Dendritic cell treated with granulocyte-macrophage colony-stimulating factor and Interleukin-4, amounts not matched to agents 40 ng/mL and 50 ng/mL, for 4 days (primary cell): ENCODE measurements around the gene PROM1.

Experiments
- H3K27ac Mint-ChIP-seq: one replicate; pipeline ENCODE4 v1.8.0; 2022; ENCODE audit warnings: mild to moderate bottlenecking, mixed read lengths
- H3K27me3 Mint-ChIP-seq: one replicate; pipeline ENCODE4 v1.8.0; 2022; ENCODE audit warnings: mild to moderate bottlenecking, mixed read lengths
- H3K36me3 Mint-ChIP-seq: one replicate; pipeline ENCODE4 v1.8.0; 2022; ENCODE audit warnings: low read depth, mixed read lengths
- H3K4me1 Mint-ChIP-seq: one replicate; pipeline ENCODE4 v1.8.0; 2022; ENCODE audit warnings: low read depth, mixed read lengths
- H3K4me3 Mint-ChIP-seq: one replicate; pipeline ENCODE4 v1.8.0; 2022; ENCODE audit warnings: mild to moderate bottlenecking, moderate library complexity, mixed read lengths
- H3K9me3 Mint-ChIP-seq: one replicate; pipeline ENCODE4 v1.8.0; 2022; ENCODE audit warnings: mixed read lengths
- intact Hi-C: fragments of 100-400 bp; cut with micrococcal nuclease; formaldehyde crosslinking; loops from one replicate; pipeline ENCODE4 v1.15.0; 2022

PROM1 gene

GRCh38 chr4:15936495-15936894 is 147.3 kb downstream of the PROM1 start:
- no peaks in the 10 kb centered on the region for H3K4me1 Mint-ChIP-seq
- H3K36me3 Mint-ChIP-seq = no peaks in the 10 kb centered on the region
- intact Hi-C loops = no loop called here
- H3K4me3 Mint-ChIP-seq = no peak overlapping the region
- H3K27ac Mint-ChIP-seq = no peak overlapping the region
- no peaks in the 10 kb centered on the region for H3K27me3 Mint-ChIP-seq
- H3K9me3 Mint-ChIP-seq = no peaks in the 10 kb centered on the region

DNA sequence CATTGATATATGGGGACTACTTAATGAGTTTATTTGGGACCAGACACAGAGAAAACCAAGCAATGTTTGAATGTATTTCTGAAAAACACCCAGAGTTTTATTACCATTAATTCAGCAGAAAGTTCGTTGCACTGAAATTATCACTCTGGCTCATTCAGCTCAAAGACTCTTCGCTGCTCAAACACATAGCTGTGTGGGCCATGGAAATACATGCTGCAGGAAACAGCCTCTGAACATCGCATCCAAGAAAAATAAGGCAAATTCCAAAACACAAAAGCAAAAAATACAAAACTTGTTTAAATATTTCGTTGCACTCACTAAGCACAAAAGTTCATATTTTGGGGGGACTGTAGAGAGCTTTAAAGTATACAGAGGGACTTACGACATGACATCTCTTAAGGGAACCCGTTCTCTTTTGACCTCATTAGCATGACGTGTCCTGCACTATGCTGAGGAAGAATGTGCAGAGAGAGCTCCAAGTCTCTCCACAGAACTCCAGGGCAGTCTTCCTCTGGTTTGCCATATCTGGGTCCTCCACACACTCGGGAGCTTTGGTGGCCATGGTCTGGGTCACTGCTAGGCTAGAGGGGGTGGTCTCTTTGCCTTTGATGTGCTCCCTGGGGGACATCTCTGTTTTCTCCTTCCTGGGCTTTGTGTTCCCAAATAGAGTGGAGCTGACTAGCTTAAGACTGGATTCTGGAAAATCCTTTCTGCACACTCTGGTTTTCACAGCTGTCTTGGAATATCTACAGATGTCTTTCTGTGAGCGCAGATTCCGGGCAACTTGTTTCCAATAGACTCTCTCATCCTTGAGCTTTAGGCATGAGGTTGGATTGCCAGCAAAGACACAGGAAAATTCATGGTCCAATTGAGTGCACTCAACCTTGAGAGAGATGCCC is 148.1 kb downstream of the PROM1 start:
- Mint-ChIP-seq H3K27me3 (no peaks in the 10 kb centered on the region), H3K27ac (no peak overlapping the region), H3K4me1 (no peaks in the 10 kb centered on the region), H3K9me3 (no peaks in the 10 kb centered on the region), H3K4me3 (no peak overlapping the region), H3K36me3 (no peaks in the 10 kb centered on the region)
- intact Hi-C loops = no loop called here

GRCh38 chr4:15934259-15934658 is 149.6 kb downstream of the PROM1 start:
- Mint-ChIP-seq H3K36me3 (no peaks in the 10 kb centered on the region), H3K27ac (no peak overlapping the region), H3K27me3 (no peaks in the 10 kb centered on the region), H3K9me3 (no peaks in the 10 kb centered on the region), H3K4me1 (no peaks in the 10 kb centered on the region), H3K4me3 (no peak overlapping the region)
- intact Hi-C loops = no loop called here

DNA sequence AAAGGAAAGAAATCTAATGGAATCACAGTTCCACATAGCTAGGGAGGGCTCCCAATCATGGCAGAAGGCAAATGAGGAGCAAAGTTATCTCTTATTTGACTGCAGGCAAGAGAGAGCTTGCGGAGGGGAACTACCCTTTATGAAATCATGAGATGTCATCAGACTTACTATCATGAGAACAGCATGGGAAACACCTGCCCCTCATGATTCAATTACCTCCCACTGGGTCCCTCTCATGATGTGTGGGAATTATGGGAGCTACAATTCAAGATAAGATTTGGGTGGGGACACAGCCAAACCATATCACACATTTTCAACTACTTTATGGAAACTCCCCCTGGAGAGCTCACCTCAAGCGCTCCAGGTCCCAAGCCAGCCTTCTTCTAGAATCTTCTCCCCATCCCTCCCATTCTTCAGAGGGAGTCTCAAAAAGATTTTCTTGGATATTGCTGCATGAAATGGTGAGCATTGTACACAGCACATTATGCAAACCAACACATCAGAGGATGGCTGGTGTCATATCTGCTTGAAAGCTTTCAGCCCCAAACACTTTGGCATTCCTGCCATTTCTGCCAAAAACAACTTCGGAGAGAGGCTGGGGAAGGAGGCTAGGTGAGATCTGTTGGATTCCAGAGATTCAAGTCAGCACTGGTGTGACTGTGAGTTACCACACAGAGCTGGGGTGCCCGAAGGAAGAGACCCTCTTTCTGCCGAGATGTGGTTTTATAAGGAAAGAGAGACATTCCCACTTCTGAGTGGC is 152.2 kb downstream of the PROM1 start:
- no peaks in the 10 kb centered on the region for H3K4me1 Mint-ChIP-seq
- H3K36me3 Mint-ChIP-seq = no peaks in the 10 kb centered on the region
- H3K9me3 Mint-ChIP-seq = no peaks in the 10 kb centered on the region
- intact Hi-C loops = no loop called here
- H3K27ac Mint-ChIP-seq = no peak overlapping the region
- no peaks in the 10 kb centered on the region for H3K27me3 Mint-ChIP-seq
- no peak overlapping the region for H3K4me3 Mint-ChIP-seq

DNA sequence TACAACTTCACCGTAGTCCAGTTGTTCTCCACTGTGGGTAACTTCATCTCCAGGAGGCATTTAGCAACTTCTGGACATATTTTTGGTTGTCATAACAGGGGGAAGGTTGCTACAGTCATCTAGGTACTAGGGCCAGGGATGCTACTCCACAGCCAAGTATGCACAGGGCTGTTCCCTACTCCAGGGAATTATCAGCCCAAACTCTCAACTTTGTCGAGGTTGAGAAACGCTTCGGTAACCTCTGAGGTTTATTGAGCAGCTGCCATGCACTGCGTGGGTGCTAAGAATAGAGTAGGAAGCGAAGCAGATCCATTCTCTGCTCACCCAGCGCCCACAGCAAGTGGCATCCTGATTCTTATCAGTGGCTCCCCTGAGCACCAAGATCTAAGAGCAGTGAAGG is 153.5 kb downstream of the PROM1 start:
- no peak overlapping the region for H3K4me3 Mint-ChIP-seq
- no peaks in the 10 kb centered on the region for H3K9me3 Mint-ChIP-seq
- no peaks in the 10 kb centered on the region for H3K36me3 Mint-ChIP-seq

DNA sequence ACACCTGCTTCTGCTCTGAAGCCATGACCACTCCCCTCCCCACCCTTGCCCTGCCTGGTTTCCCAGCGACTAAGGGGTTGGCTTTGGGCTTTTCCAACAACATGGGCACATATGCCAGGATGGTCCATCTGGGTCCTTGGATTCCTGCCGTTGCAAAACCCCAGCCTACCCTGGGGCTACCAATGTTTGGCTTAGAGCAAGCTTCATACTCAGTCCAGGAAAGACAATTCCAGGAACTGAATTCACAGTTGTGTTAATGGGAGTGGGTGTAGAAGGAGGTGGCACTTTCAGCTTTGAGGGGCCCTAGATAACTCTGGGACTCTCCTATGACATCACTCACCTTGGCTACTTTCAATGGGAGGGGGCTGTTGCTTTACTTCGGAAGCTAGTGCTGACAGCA is 154.3 kb downstream of the PROM1 start:
- no peaks in the 10 kb centered on the region for H3K4me1 Mint-ChIP-seq
- no peak overlapping the region for H3K4me3 Mint-ChIP-seq
- intact Hi-C loops = no loop called here
- no peak overlapping the region for H3K27ac Mint-ChIP-seq
- H3K9me3 Mint-ChIP-seq = no peaks in the 10 kb centered on the region
- no peaks in the 10 kb centered on the region for H3K36me3 Mint-ChIP-seq
- no peaks in the 10 kb centered on the region for H3K27me3 Mint-ChIP-seq

More for the DNA sequence above, 153.5 kb downstream of the PROM1 start:
- Mint-ChIP-seq H3K27ac (no peak overlapping the region), H3K4me1 (no peaks in the 10 kb centered on the region), H3K27me3 (no peaks in the 10 kb centered on the region)
- intact Hi-C loops = no loop called here

DNA sequence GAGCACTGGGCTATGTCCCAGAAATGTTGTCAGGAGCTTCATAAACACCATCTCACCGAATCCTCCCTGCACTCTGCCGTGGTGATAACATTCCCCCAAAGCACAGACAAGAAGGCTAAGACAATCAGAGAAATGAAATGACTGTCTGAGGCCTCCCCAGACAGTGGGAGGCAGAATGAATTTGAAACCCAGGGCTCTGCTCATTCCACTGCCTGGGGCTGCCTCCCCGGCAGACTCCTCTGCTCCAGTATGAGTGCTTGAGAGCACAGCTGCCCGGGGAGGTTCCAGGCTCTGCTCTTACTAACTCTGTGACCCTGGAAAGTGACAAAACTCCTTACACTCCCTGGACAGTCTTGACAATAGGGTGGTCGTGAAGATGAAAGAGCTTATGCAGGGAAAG is 154.9 kb downstream of the PROM1 start:
- H3K27ac Mint-ChIP-seq = no peak overlapping the region
- H3K27me3 Mint-ChIP-seq = peaks cover 3% of the 10 kb centered on the region
- no peaks in the 10 kb centered on the region for H3K4me1 Mint-ChIP-seq
- H3K4me3 Mint-ChIP-seq = no peak overlapping the region
- H3K9me3 Mint-ChIP-seq = no peaks in the 10 kb centered on the region
- intact Hi-C loops = no loop called here
- H3K36me3 Mint-ChIP-seq = no peaks in the 10 kb centered on the region

DNA sequence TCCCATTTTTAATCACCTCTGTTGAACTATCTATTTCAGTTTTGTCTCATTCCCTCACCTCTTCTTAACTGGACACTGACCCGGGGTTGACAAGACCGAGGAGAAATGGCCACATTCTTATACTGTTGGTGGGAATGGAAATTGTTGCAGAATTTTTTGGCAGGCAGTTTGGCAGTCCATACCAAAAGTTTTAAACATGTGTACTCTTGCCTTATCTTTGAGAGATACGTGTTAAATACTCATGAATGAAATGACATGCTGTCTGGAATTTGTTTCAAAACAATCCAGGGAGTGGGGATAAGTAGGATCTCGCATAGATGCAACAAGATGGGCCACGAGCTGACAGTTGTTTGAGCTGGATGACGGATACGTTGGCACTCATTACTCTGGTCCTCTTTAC is 157.3 kb downstream of the PROM1 start:
- H3K27ac Mint-ChIP-seq = no peak overlapping the region
- H3K9me3 Mint-ChIP-seq = no peaks in the 10 kb centered on the region
- H3K36me3 Mint-ChIP-seq = no peaks in the 10 kb centered on the region
- peaks cover 4% of the 10 kb centered on the region for H3K27me3 Mint-ChIP-seq
- intact Hi-C loops = no loop called here
- no peaks in the 10 kb centered on the region for H3K4me1 Mint-ChIP-seq
- no peak overlapping the region for H3K4me3 Mint-ChIP-seq

DNA sequence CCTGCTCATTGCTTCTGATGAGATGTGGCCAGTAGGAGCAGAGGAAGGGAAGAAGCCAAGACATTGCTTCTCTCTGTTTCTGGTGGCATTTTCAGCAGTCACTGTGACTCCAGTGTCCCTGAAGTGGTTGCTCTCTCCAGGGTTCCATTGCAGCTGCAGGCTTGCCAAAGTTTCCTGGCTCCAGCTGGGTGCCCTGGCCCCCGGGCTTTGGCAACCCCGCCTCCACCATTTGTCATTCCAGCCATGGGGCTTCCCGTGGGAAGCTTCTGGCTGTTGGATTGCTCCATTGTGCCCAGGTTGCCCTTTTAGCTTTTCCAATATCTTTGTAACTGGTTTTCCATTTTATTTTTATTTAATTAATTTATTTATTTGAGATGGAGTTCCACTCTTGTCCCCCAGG is 158.0 kb downstream of the PROM1 start:
- Mint-ChIP-seq H3K4me1 (no peaks in the 10 kb centered on the region), H3K36me3 (no peaks in the 10 kb centered on the region), H3K27ac (no peak overlapping the region), H3K9me3 (no peaks in the 10 kb centered on the region), H3K4me3 (no peak overlapping the region), H3K27me3 (peaks cover 4% of the 10 kb centered on the region)
- intact Hi-C loops = no loop called here

GRCh38 chr4:15921592-15921932 is 162.3 kb downstream of the PROM1 start:
- no peaks in the 10 kb centered on the region for H3K4me1 Mint-ChIP-seq
- H3K9me3 Mint-ChIP-seq = no peaks in the 10 kb centered on the region
- intact Hi-C loops = no loop called here
- no peak overlapping the region for H3K27ac Mint-ChIP-seq
- H3K27me3 Mint-ChIP-seq = peaks cover 8% of the 10 kb centered on the region
- no peaks in the 10 kb centered on the region for H3K36me3 Mint-ChIP-seq
- no peak overlapping the region for H3K4me3 Mint-ChIP-seq

- H3K4me1 Mint-ChIP-seq = no peaks in the 10 kb centered on the region
- intact Hi-C loops = no loop called here
- peaks cover 8% of the 10 kb centered on the region for H3K27me3 Mint-ChIP-seq
- H3K4me3 Mint-ChIP-seq = no peak overlapping the region
- no peaks in the 10 kb centered on the region for H3K36me3 Mint-ChIP-seq
- peaks cover 3% of the 10 kb centered on the region for H3K9me3 Mint-ChIP-seq
- no peak overlapping the region for H3K27ac Mint-ChIP-seq
These were observed 162.9 kb downstream of the PROM1 start for GRCh38 chr4:15920723-15921591.

- intact Hi-C loops = no loop called here
- no peak overlapping the region for H3K4me3 Mint-ChIP-seq
- no peaks in the 10 kb centered on the region for H3K4me1 Mint-ChIP-seq
- peaks cover 5% of the 10 kb centered on the region for H3K27me3 Mint-ChIP-seq
- H3K36me3 Mint-ChIP-seq = no peaks in the 10 kb centered on the region
- H3K9me3 Mint-ChIP-seq = peaks cover 9% of the 10 kb centered on the region
- H3K27ac Mint-ChIP-seq = no peak overlapping the region
These were observed 165.2 kb downstream of the PROM1 start for GRCh38 chr4:15918484-15919129.
